IPS DF 6.9 (cell line): ENCODE measurements around the gene AHDC1.

Experiments used
- DNase-seq: peaks from one replicate; pipeline ENCODE4 v3.0.0-alpha.2; 2013; ENCODE audit warnings: low read depth, low spot score
- H3K27ac ChIP-seq: one replicate; pipeline ENCODE4 v1.5.1; 2013; ENCODE audit warnings: low read length, control low read depth
- H3K27me3 ChIP-seq: 2 replicates; pipeline ENCODE4 v1.6.1; 2013; ENCODE audit warnings: mild to moderate bottlenecking, low read length; ENCODE audit not compliant: control insufficient read depth, insufficient read depth
- H3K36me3 ChIP-seq: 2 replicates; pipeline ENCODE4 v1.6.1; 2013; ENCODE audit warnings: low read length; ENCODE audit not compliant: control insufficient read depth, insufficient read depth
- H3K4me1 ChIP-seq: 2 replicates; pipeline ENCODE4 v1.6.1; 2013; ENCODE audit warnings: low read length; ENCODE audit not compliant: control insufficient read depth, insufficient read depth
- H3K4me3 ChIP-seq: 2 replicates; pipeline ENCODE4 v1.5.1; 2013; ENCODE audit warnings: mild to moderate bottlenecking, low read length
- H3K9me3 ChIP-seq: 2 replicates; pipeline ENCODE4 v1.6.1; 2013; ENCODE audit warnings: low read length, inconsistent platforms; ENCODE audit not compliant: control insufficient read depth, insufficient read depth
- WGBS: extraction: QIAGEN DNeasy Blood & Tissue Kit; methylation state at CpG from one replicate; pipeline ENCODE4 v1.1.7; 2013; ENCODE audit warnings: mixed read lengths, missing lambda C conversion rate; ENCODE audit not compliant: insufficient read length, insufficient coverage; 5-methylcytosine and 5-hydroxymethylcytosine counted together

The AHDC1 gene

DNA sequence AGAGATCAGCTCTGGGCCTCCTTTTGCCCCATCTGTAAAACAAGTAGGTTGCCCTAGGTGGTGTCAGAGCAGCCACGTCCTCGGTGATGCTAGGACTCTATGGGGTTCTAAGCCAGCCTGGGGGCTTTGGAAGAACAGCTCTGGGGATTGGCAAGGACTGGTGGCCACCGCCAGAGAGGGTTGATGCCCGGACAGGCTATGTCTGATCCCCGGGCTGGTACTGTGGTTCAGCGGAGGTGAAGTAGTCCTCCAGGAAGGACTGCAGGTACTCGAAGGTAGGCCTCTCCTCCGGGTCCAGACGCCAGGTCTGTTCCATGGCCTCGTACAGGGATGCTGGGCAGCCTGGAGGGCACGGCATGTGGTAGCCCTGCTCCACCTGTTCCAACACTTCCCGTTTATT, 8.8 kb upstream of the AHDC1 start:
- no peak for DNase-seq
- no peaks in the 10 kb centered on the region for H3K27me3 ChIP-seq
- H3K4me3 ChIP-seq: no peak overlapping the region
- H3K9me3 ChIP-seq: no peaks in the 10 kb centered on the region
- WGBS: no CpG with 5 or more reads among the region's 12 CpGs
- no peaks in the 10 kb centered on the region for H3K36me3 ChIP-seq
- H3K27ac ChIP-seq: no peak overlapping the region
- H3K4me1 ChIP-seq: peaks cover 7% of the 10 kb centered on the region

DNA sequence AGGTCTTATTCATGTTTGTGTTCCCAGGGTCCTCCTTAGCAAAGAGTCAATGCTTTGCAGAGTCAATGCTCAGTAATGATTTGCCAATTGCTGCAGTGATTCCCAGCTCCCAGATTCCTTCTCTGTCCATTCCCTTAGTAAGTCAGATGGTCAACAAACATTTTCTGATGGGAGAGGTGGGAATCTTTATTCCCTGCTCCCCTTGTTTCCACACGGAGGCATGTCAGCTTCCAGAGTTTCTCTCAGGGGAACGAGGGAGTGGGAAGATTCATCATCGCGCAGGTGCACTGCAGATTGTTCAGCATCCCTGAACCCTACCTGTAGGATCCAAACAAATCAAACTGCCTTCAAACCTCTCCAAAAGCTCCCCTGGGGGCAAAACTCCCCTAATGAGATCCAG, 7.5 kb upstream of the AHDC1 start:
- Histone ChIP-seq H3K4me1 (peaks cover 13% of the 10 kb centered on the region), H3K27me3 (no peaks in the 10 kb centered on the region), H3K4me3 (no peak overlapping the region), H3K27ac (no peak overlapping the region), H3K36me3 (no peaks in the 10 kb centered on the region), H3K9me3 (no peaks in the 10 kb centered on the region)
- WGBS: no CpG with 5 or more reads among the region's 4 CpGs
- no peak for DNase-seq

DNA sequence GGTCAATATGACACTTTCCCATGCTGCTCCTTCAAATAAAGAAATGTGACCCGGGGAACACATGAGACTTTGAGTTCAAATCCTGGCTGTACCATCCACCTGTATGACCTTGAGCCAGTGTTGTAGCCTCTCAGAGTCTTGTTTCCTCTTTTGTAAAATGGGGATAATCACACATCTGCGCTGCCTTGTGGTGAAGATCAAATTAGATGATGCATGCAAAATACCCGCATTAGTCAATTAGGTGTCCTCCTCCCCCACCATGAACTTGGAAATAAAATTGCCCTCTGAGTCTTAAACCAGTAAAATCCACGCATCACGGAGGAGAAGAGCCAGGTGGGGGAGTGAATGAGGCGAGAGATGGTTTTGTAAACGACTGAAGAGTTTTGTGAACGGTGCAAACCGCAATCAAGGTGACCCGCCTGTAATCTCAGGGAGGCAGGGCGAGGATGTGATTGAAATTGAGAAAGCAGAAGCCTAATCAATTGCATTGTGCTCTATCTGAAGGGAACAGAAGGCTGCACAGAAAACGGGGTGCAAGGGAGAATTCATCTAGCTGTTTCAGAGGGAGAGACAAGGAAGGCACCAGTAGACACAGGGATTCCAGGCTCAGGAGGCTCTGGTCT, 5.8 kb upstream of the AHDC1 start:
- no CpG with 5 or more reads among the region's 12 CpGs for WGBS
- Histone ChIP-seq H3K4me3 (no peak overlapping the region), H3K36me3 (no peaks in the 10 kb centered on the region), H3K27ac (no peak overlapping the region), H3K9me3 (no peaks in the 10 kb centered on the region), H3K4me1 (peaks cover 19% of the 10 kb centered on the region), H3K27me3 (no peaks in the 10 kb centered on the region)
- DNase-seq: no peak

DNA sequence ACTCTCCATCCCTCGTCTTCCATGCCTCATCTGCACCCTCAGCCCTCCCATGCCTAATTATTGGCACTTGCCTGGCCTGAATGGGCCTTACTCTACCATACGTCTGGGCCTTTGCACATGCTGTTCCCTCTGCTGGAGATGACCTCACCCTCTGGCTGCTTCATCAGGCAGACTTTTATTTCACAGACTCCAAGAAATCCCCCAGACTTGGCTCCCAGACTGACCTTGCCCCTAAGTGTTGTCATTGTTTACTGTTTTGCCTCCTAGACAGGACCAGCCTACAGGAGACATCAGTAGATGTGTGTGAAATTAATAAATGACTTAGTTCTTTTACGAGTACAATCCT, 5.2 kb upstream of the AHDC1 start:
- no peak overlapping the region for H3K27ac ChIP-seq
- H3K9me3 ChIP-seq: no peaks in the 10 kb centered on the region

DNA sequence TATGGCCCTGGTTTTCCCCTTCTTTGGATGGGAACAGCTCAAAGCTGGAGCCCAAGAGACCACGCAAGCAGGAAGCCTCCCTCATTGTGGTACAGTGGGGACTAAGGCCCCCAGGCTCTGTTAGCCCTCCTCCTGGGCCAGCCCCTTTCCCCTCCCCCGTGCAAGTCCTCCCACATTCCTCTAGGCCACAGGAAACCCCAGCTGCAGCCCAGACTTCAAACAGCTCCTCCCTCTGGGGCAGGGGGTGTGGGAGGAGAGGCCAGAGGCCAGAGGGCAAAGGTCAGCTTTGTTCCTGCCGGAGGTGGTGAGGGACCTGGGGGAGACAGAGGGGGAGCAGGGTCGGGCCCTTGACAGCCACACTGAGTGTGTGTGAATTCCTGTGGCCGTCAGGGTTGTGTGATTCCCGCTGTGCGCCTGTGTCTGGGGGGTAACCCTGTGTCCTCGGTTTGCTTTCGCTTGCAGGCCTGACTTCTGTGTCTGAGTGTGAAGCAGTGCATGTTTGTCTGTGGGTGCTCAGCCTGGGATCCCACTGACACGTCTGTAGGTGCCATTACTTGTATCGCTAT, 3.4 kb upstream of the AHDC1 start:
- Histone ChIP-seq H3K9me3 (no peaks in the 10 kb centered on the region), H3K27me3 (no peaks in the 10 kb centered on the region), H3K4me3 (no peak overlapping the region), H3K4me1 (peaks cover 17% of the 10 kb centered on the region), H3K36me3 (no peaks in the 10 kb centered on the region), H3K27ac (no peak overlapping the region)
- DNase-seq: no peak
- WGBS: no CpG with 5 or more reads among the region's 11 CpGs

More for the DNA sequence above, 5.2 kb upstream of the AHDC1 start:
- no CpG with 5 or more reads among the region's 3 CpGs for WGBS
- Histone ChIP-seq H3K4me3 (no peak overlapping the region), H3K36me3 (no peaks in the 10 kb centered on the region), H3K4me1 (peaks cover 17% of the 10 kb centered on the region), H3K27me3 (no peaks in the 10 kb centered on the region)
- no peak for DNase-seq

DNA sequence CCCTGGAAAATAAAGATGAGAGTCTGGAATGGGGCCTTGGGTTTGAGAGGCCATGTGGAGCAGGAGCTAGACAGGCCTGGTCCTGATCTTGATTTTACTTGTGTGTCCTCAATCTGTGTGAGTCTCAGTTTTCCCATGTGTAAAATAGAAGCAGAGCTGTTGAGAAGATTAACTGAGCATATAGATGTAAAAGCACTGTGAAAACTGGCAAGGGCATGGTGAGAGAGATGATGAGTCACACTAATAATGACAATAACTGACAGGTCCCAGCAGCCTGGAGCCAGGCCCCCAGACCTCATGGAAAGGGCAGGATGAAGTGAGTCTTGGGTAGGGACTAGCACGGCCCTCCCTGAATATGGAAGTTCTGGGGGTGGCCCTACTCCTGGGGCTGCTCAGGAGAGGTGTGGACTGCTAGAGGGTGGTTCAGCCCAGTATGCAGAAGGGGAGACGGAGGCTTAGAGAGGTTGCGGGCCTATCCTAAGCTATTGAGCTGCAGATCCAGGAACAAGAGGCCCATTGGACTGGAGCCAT, 2.8 kb upstream of the AHDC1 start:
- H3K9me3 ChIP-seq: no peaks in the 10 kb centered on the region
- H3K36me3 ChIP-seq: no peaks in the 10 kb centered on the region
- no peaks in the 10 kb centered on the region for H3K27me3 ChIP-seq
- no peak overlapping the region for H3K27ac ChIP-seq
- no peak for DNase-seq
- H3K4me3 ChIP-seq: no peak overlapping the region
- H3K4me1 ChIP-seq: peaks cover 22% of the 10 kb centered on the region
- no CpG with 5 or more reads among the region's 3 CpGs for WGBS

DNA sequence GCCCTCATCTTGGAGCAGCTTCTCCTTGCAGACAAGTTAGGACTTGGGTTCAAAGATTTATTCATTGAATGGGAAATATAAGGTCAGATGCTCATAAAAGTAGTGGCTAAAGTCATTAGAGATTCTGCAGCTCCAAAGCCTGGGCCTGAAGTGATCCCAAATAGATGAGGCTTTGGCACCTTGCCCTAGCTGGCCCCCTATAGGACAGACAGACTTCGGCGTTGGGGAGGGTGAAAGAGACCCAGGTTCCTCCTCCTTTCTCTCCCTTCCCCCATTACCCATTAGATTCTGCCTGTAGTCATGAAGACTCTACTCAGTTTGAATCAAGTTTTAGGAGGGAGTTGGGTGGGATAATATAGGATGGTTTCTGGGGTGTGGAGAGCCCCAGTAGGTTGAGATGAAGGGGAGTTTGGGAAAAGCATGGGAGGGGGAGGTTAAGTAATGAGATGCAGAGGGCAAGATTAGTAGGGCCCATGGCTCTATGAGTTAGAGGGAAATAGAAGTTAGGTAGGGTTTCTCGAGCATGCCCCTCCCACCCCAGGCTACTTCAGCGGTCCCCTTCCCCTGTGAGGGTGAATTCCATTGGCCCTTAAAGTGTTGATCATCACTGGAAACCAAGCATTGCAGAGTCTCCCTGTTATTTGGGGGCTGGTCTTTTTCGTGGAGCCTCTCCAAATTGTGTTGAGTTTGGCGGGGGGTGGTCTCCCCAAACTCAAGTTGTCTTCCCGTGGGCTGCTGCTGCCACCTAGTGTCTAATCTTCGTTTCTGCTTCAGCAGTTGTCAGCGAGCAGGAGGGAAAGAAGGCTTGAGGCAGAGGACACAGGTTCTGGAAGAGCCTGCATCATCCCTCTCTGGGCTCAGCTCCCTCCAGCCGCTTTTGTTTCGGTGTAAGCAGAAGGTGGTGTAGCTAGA, 2.1 kb upstream of the AHDC1 start:
- Histone ChIP-seq H3K4me1 (peaks cover 25% of the 10 kb centered on the region), H3K27ac (no peak overlapping the region), H3K27me3 (no peaks in the 10 kb centered on the region), H3K4me3 (no peak overlapping the region), H3K36me3 (no peaks in the 10 kb centered on the region), H3K9me3 (no peaks in the 10 kb centered on the region)
- DNase-seq: no peak
- WGBS: no CpG with 5 or more reads among the region's 11 CpGs

DNA sequence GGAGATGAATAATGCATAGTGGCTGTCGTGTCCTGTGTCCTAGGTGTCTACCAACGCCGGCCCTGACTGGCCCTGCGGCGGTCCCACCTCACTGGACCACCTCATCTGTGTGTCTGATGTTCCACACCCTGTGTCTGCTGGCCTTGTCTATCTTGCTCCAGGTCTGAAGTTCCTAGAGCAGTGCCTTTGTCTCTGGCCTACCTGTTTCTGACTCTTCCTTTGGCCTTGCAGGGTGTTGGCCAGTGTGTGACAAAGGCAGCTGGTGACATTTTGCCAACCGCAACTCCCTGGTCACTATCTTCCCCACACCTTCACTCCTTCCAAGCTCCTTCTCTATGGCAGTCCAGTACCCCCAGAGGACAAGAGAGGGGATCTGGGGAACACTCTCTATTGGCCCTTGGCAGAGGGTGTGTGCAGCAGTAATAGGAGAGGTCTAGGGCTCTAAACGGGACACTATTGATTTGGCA, 1.4 kb upstream of the AHDC1 start:
- Histone ChIP-seq H3K27me3 (no peaks in the 10 kb centered on the region), H3K9me3 (no peaks in the 10 kb centered on the region), H3K4me3 (no peak overlapping the region), H3K36me3 (no peaks in the 10 kb centered on the region), H3K4me1 (peaks cover 25% of the 10 kb centered on the region), H3K27ac (no peak overlapping the region)
- WGBS: no CpG with 5 or more reads among the region's 7 CpGs
- DNase-seq: no peak

DNA sequence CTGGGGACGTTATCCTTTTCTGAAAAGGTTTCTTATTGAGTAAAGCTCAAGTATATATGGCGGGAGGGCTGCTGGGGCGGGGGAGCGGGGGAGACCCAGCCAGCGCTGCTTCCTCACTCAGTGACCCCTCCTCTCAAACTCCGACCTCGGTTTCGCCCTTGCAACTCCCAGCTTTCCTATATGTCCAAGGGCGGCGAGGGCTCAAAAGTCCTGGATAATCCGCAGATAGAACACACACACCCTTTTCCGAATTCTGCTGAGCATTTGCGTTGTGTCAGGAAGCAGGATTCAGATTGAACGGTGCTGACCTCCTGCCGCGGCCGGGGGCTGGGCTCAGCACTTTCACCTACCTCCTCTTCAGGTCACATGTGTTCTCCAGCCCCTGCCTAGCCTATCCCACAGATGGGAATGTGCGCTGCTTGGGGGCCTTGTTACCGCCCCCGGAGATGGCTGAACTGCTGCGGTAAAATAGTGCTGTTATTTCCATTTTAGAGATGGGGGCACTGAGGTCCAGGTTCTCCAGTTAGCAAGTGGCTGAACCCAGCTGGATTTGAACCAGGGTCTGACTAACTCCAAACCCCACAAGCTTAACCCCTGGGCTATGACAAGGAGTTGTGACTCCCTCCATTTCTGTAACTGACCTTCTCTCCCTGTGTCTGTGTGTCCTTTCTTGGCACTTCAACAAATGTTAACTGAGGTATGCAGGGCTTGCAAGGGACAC, 795 bp upstream of the AHDC1 start:
- Histone ChIP-seq H3K4me1 (peaks cover 27% of the 10 kb centered on the region), H3K27me3 (no peaks in the 10 kb centered on the region), H3K36me3 (no peaks in the 10 kb centered on the region), H3K9me3 (no peaks in the 10 kb centered on the region), H3K27ac (no peak overlapping the region), H3K4me3 (peak overlapping the region; percentile 96; the same call in 1 of the 2 replicates)
- DNase-seq: no peak
- WGBS: no CpG with 5 or more reads among the region's 21 CpGs

DNA sequence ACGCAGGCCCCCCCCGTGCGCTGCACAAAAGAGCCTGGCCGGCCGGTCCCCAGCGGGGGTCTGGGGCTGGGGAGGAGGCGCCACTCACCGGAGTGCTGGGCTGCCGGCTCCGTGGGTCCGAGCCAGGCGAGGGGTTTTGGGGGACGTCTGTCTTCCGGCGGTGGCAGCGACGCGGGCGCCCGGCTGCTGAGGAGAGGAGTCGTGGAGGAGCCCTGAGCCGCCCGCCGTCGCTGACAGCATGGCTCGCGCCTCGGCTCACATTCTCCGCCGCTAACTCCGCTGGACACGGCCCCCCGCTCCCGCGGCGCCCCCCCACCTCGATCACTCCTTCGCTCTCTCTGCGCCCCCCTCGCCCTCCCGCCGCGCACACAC, 649 bp downstream of the AHDC1 start:
- Histone ChIP-seq H3K4me1 (peaks cover 27% of the 10 kb centered on the region), H3K4me3 (peak overlapping the region; percentile 96), H3K9me3 (no peaks in the 10 kb centered on the region), H3K27me3 (no peaks in the 10 kb centered on the region), H3K36me3 (no peaks in the 10 kb centered on the region), H3K27ac (no peak overlapping the region)
- no peak for DNase-seq
- no CpG with 5 or more reads among the region's 43 CpGs for WGBS
